BLaER1 (cell line): ENCODE data around the gene YBX2.
"Not testable (repeated sequence)": the region's sequence is repeated elsewhere in the genome, so short reads cannot be mapped to it uniquely, and the experiment has no call there.

Experiments used
- H3K27ac ChIP-seq: shearing (Covaris generic); formaldehyde crosslinking; 2 replicates; pipeline ENCODE4 v1.8.1; 2022
- H3K27me3 ChIP-seq: shearing (Covaris generic); formaldehyde crosslinking; 2 replicates; pipeline ENCODE4 v1.8.1; 2022
- H3K36me3 ChIP-seq: shearing (Covaris generic); formaldehyde crosslinking; 2 replicates; pipeline ENCODE4 v1.8.1; 2022
- H3K4me1 ChIP-seq: shearing (Covaris generic); formaldehyde crosslinking; 2 replicates; pipeline ENCODE4 v1.8.1; 2022
- H3K4me2 ChIP-seq: shearing (Covaris generic); formaldehyde crosslinking; 2 replicates; pipeline ENCODE4 v1.8.1; 2022
- H3K4me3 ChIP-seq: shearing (Covaris generic); formaldehyde crosslinking; 2 replicates; pipeline ENCODE4 v1.8.1; 2022
- H3K9ac ChIP-seq: shearing (Covaris generic); formaldehyde crosslinking; 2 replicates; pipeline ENCODE4 v1.8.1; 2022
- H3K9me3 ChIP-seq: shearing (Covaris generic); formaldehyde crosslinking; 2 replicates; pipeline ENCODE4 v1.8.1; 2022
- H4K20me1 ChIP-seq: shearing (Covaris generic); formaldehyde crosslinking; 2 replicates; pipeline ENCODE4 v1.8.1; 2022
- Cebpa-rat ChIP-seq: shearing (Covaris generic); IDR thresholded peaks from 2 replicates; pipeline ENCODE4 v1.8.1; 2022

Gene YBX2

DNA sequence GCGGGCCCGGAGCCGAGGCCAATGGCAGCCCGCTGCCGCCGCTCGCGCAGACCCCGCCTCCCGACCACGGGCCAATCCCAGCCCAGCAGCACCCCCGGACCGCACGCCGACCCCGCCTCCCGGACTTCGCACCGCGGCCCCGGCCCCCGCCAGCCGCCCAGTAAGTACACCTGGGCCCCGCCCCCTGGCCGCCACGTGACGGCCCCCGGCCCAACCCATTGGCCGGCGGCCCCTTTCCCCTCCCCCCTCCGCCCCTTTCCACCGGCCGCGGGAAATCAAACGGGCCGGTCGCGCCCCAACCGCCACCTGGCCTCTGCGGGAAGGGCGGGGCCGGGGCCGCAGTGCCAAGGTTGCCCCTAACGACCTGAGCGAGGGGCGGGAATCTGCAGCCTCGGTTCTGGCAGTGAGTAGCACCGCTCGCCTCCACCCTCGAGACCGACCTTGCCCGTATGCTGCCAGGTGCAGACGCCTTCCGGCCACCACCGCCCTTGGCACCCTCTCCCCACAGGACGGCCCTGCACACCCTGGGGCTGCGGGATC, at the start of gene YBX2:
Gene YBX2, minus strand, starts transcription at position 26 of the 540 bp plus-strand sequence. CDS start 139 bp downstream, outside the sequence.
- peaks cover 42% of the 10 kb centered on the region for H3K4me1 ChIP-seq
- H3K27ac ChIP-seq: no peak within 1 kb of the TSS
- TF ChIP-seq Cebpa-rat: no peak
- no peaks in the 10 kb centered on the region for H3K36me3 ChIP-seq
- peak within 1 kb of the TSS; percentile 85 for H3K4me2 ChIP-seq
- H3K4me3 ChIP-seq: peak within 1 kb of the TSS; percentile 52
- H3K27me3 ChIP-seq: peaks cover 66% of the 10 kb centered on the region
- H3K9ac ChIP-seq: no peak within 1 kb of the TSS
- H3K9me3 ChIP-seq: no peaks in the 10 kb centered on the region
- H4K20me1 ChIP-seq: no peaks in the 10 kb centered on the region

GRCh38 chr17:7343250-7343649, 48.8 kb upstream of the YBX2 start:
- no peak for TF ChIP-seq Cebpa-rat
- H3K4me1 ChIP-seq: peaks cover 18% of the 10 kb centered on the region
- no peak overlapping the region for H3K9ac ChIP-seq
- H3K27ac ChIP-seq: no peak overlapping the region
- no peak overlapping the region for H3K4me2 ChIP-seq
- peaks cover 73% of the 10 kb centered on the region for H3K36me3 ChIP-seq
- no peaks in the 10 kb centered on the region for H3K27me3 ChIP-seq
- H4K20me1 ChIP-seq: no peaks in the 10 kb centered on the region
- H3K9me3 ChIP-seq: no peaks in the 10 kb centered on the region
- H3K4me3 ChIP-seq: no peak overlapping the region

DNA sequence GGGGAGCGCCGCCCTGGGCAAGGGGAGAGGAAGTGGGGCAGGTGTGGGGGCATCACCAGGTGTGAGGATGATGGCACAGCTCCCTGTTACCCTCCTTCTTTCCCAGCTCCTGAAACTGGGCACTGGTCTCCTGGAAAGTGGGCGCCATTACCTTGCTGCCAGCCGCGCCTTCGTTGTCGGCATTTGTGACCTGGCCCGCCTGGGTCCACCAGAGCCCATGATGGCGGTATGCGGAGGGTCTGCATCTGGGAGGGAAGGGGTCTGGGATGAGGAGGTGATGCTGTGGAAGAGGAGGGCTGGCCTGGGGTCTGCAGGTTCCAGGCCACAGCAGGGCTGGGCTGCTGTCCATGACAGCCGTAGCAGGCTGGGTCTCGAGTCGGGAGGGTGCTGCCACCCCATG, 47.4 kb upstream of the YBX2 start:
- no peak overlapping the region for H3K4me3 ChIP-seq
- H3K4me2 ChIP-seq: no peak overlapping the region
- H3K27ac ChIP-seq: no peak overlapping the region
- peaks cover 59% of the 10 kb centered on the region for H3K36me3 ChIP-seq
- H3K27me3 ChIP-seq: no peaks in the 10 kb centered on the region
- no peaks in the 10 kb centered on the region for H4K20me1 ChIP-seq
- no peak for TF ChIP-seq Cebpa-rat
- no peaks in the 10 kb centered on the region for H3K9me3 ChIP-seq
- no peak overlapping the region for H3K9ac ChIP-seq
- peaks cover 32% of the 10 kb centered on the region for H3K4me1 ChIP-seq

- H3K9ac ChIP-seq: no peak overlapping the region; the same call in 1 of the 2 replicates
- no peaks in the 10 kb centered on the region for H3K9me3 ChIP-seq
- H3K4me2 ChIP-seq: no peak overlapping the region
Observed at GRCh38 chr17:7340179-7340578, 45.7 kb upstream of the YBX2 start.

GRCh38 chr17:7337600-7337999, 43.2 kb upstream of the YBX2 start:
- peak overlapping the region; percentile 75; the same call in 1 of the 2 replicates for H3K9ac ChIP-seq
- peak overlapping the region; percentile 98 for H3K4me2 ChIP-seq
- peaks cover 73% of the 10 kb centered on the region for H3K4me1 ChIP-seq
- H4K20me1 ChIP-seq, H3K9me3 ChIP-seq, H3K27me3 ChIP-seq: not testable (repeated sequence)
- peak overlapping the region; percentile 68 for H3K4me3 ChIP-seq
- peaks cover 32% of the 10 kb centered on the region for H3K36me3 ChIP-seq
- H3K27ac ChIP-seq: peak overlapping the region; percentile 85

More at GRCh38 chr17:7340179-7340578, 45.7 kb upstream of the YBX2 start:
- Histone ChIP-seq H3K4me1 (peaks cover 49% of the 10 kb centered on the region), H3K27me3 (no peaks in the 10 kb centered on the region), H4K20me1 (no peaks in the 10 kb centered on the region), H3K27ac (no peak overlapping the region), H3K4me3 (no peak overlapping the region), H3K36me3 (peaks cover 50% of the 10 kb centered on the region)
- no peak for TF ChIP-seq Cebpa-rat

GRCh38 chr17:7336240-7337175, 42.1 kb upstream of the YBX2 start, which contains the start of gene ACAP1:
ACAP1 (plus strand) TSS chr17:7336529; CDS start chr17:7336735, 206 bp downstream.
- peak within 1 kb of the TSS; percentile 85 for H3K27ac ChIP-seq
- H3K4me3 ChIP-seq: peak within 1 kb of the TSS; percentile 68
- H3K27me3 ChIP-seq: no peaks in the 10 kb centered on the region
- H3K36me3 ChIP-seq: peaks cover 21% of the 10 kb centered on the region
- TF ChIP-seq Cebpa-rat: no peak
- H4K20me1 ChIP-seq: no peaks in the 10 kb centered on the region
- H3K9me3 ChIP-seq: no peaks in the 10 kb centered on the region
- peak within 1 kb of the TSS; percentile 75 for H3K9ac ChIP-seq
- peak within 1 kb of the TSS; percentile 98 for H3K4me2 ChIP-seq
- peaks cover 84% of the 10 kb centered on the region for H3K4me1 ChIP-seq

GRCh38 chr17:7335765-7336164, 41.3 kb upstream of the YBX2 start:
- H3K9me3 ChIP-seq, H4K20me1 ChIP-seq, H3K27me3 ChIP-seq: not testable (repeated sequence)
- peak overlapping the region; percentile 75; the same call in 1 of the 2 replicates for H3K9ac ChIP-seq
- peaks cover 91% of the 10 kb centered on the region for H3K4me1 ChIP-seq
- H3K27ac ChIP-seq: peak overlapping the region; percentile 85
- peak overlapping the region; percentile 68 for H3K4me3 ChIP-seq
- H3K36me3 ChIP-seq: peaks cover 13% of the 10 kb centered on the region; the same call in 1 of the 2 replicates
- peak overlapping the region; percentile 98 for H3K4me2 ChIP-seq

DNA sequence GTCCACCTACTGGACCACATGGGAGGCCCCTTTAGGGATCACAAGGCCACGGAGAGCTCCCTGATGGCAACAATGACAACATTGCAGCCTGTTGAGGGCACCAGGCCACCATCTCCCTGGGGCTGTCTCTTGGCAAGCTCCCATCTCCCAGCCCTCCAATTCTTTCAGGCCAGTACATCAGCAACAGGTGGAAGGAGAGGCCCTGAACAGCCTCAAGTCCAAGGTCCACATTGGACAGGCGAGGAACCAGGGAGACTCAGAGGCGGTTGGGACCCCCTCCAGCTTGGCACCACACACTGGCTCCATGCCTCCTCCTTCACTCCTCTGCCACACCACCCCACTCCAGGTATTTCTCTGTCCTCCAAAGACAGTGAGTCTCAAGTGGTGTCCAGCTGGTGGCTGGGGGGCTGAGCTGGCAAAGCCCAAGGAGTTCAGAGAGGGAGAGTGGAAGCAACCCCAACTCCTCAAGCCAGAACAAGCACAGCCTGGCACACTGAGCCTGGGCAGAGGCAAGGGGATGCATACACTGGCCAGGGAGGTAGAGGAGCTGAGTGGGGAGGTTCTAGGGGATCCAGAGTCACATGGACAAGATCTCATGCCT, 40.6 kb upstream of the YBX2 start:
- Histone ChIP-seq H3K27me3 (no peaks in the 10 kb centered on the region), H3K9me3 (no peaks in the 10 kb centered on the region), H4K20me1 (no peaks in the 10 kb centered on the region), H3K9ac (peak overlapping the region; percentile 75; the same call in 1 of the 2 replicates), H3K36me3 (peaks cover 11% of the 10 kb centered on the region; the same call in 1 of the 2 replicates), H3K27ac (peak overlapping the region; percentile 85), H3K4me2 (peak overlapping the region; percentile 98), H3K4me1 (peaks cover 96% of the 10 kb centered on the region), H3K4me3 (no peak overlapping the region; the same call in 1 of the 2 replicates)
- TF ChIP-seq Cebpa-rat: no peak

DNA sequence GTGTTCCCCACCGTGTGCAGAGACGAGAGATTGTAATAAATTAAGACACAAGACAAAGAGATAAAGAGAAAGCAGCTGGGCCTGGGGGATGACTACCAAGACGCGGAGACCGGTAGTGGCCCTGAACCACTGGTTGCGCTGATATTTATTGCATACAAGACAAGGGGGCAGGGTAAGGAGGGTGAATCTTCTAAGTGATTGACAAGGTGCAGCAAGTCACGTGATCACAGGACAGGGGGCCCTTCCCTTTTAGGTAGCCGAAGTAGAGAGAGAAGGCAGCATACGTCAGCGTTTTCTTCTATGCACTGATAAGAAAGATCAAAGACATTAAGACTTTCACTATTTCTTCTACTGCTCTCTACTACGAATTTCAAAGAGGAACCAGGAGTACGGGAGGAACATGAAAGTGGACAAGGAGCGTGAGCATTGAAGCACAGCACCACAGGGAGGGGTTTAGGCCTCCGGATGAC, 38.2 kb upstream of the YBX2 start:
- Histone ChIP-seq H3K4me2 (peak overlapping the region; percentile 60), H3K27ac (peak overlapping the region; percentile 45; the same call in 1 of the 2 replicates), H3K9ac (0 out of 2 replicates have a peak overlapping the region, but pooled peaks have one; percentile 45), H3K4me1 (peaks cover 83% of the 10 kb centered on the region)
- not testable (repeated sequence) for H4K20me1 ChIP-seq, H3K27me3 ChIP-seq, H3K4me3 ChIP-seq, H3K36me3 ChIP-seq, H3K9me3 ChIP-seq
